Activated CD4-positive, alpha-beta T cell treated with anti-CD3 and anti-CD28 coated beads, Interleukin-2, amount 10 ng/mL, durations not matched to agents 7 days and 5 days (primary cell): Measurements from ENCODE around the gene GPHN. TPM values are rescaled to one million over a fixed set of nuclear protein-coding genes. Genes with fewer than 3 reads are reported as not detected.

Source experiments
- CTCF ChIA-PET: fragments of 350-600 bp; sonication (Branson Sonifier 250); formaldehyde crosslinking; loops from one replicate; lab custom pipeline; 2021; ENCODE audit warnings: antibody characterized with exemption; lab: Charles Lee
- POLR2A ChIA-PET: fragments of 350-600 bp; sonication (Branson Sonifier 250); formaldehyde crosslinking; loops from one replicate; lab custom pipeline; 2021; ENCODE audit warnings: antibody characterized with exemption; lab: Charles Lee
- DNase-seq: peaks from one replicate; pipeline ENCODE4 v3.0.0-alpha.2; 2020
- H3K27ac Mint-ChIP-seq: one replicate; pipeline ENCODE4 v1.8.0; 2021; ENCODE audit warnings: mild to moderate bottlenecking, moderate library complexity, mixed read lengths
- H3K27me3 Mint-ChIP-seq: one replicate; pipeline ENCODE4 v1.8.0; 2021; ENCODE audit warnings: mixed read lengths
- H3K36me3 Mint-ChIP-seq: one replicate; pipeline ENCODE4 v1.8.0; 2021; ENCODE audit warnings: low read depth, mixed read lengths
- H3K4me1 Mint-ChIP-seq: one replicate; pipeline ENCODE4 v1.8.0; 2021; ENCODE audit warnings: mixed read lengths
- H3K4me3 Mint-ChIP-seq: one replicate; pipeline ENCODE4 v1.8.0; 2021; ENCODE audit warnings: mild to moderate bottlenecking, moderate library complexity, mixed read lengths
- H3K9me3 Mint-ChIP-seq: one replicate; pipeline ENCODE4 v1.8.0; 2021; ENCODE audit warnings: mixed read lengths
- total RNA-seq, 2 experiments: library from RNA; stranded (reverse); gene quantifications; one replicate each; pipeline ENCODE4 v1.2.3, GENCODE V29; 2021

Gene GPHN
- 10 to 100 TPM; 20.2 to 21.2 TPM for total RNA-seq

DNA sequence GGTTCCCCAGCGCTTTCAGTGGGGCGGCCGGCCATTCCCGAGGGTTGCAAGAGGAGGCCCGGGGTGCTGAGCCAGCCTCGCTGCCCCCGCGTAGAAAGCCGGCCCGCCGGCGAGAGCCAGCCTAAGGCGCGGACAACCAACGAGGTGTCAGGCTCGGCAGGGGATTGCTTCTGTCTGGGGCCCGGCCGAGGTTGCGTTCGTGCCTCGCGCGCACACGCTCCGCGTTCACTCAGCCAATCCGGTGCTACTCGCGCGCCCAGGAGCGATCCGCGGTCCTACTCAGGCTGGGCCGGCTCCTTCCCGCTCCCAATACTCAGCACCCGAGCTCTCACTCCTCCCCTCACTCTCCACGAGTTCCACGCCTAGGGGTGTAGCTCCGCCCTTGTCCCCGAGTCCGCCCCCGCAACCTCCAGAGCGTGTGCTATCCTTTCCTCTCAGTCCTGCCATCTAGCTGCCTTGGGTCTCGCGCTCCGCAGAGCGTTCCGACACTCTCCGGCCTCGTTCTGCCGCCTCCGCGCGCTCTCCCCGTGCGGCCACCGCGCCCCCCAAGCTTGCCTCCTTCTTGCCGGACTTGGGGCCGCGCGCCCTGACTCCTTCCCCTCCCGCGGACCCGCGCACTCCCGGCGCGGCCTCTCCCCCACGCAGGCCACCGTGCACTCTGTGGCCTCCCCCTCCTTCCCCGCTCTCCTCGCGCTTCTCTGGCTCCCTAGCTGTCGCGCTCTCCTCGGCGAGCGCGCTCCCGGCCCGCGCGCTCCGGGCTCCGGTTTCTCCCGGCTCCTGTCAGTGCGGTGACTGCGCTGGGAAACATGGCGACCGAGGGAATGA lies at the start of gene GPHN:
Gene GPHN (plus strand): TSS at position 426 of the 825 bp plus-strand sequence.
- Mint-ChIP-seq H3K4me3 (peak within 1 kb of the TSS; percentile 81), H3K27me3 (peaks cover 19% of the 10 kb centered on the region), H3K9me3 (no peaks in the 10 kb centered on the region), H3K4me1 (peaks cover 42% of the 10 kb centered on the region), H3K36me3 (peaks cover 4% of the 10 kb centered on the region), H3K27ac (peak within 1 kb of the TSS; percentile 88)
- CTCF ChIA-PET = interaction anchor here (0.8 to 0.9 kb wide), 2 partner anchors 10 to 16 kb away, joined by 4 read pairs; no protein-coding TSS in a partner anchor
- POLR2A ChIA-PET = interaction anchor here (0.5 to 0.6 kb wide), 4 partner anchors 9 to 1029 kb away, joined by 3 to 4 read pairs (median 4); no protein-coding TSS in a partner anchor
- DNase-seq = peak; percentile 93

- Mint-ChIP-seq H3K9me3 (peaks cover 3% of the 10 kb centered on the region), H3K27me3 (no peaks in the 10 kb centered on the region), H3K4me1 (peaks cover 3% of the 10 kb centered on the region), H3K27ac (no peak overlapping the region), H3K36me3 (no peaks in the 10 kb centered on the region), H3K4me3 (no peak overlapping the region)
- DNase-seq = no peak
- ChIA-PET CTCF (no interaction called here), POLR2A (no interaction called here)
Measured at GRCh38 chr14:66459603-66460002, 48.3 kb upstream of the GPHN start.

- H3K27ac Mint-ChIP-seq = no peak overlapping the region
- DNase-seq = no peak
- CTCF ChIA-PET = interaction anchor here (0.9 kb wide), 1 partner anchor 16 kb away, joined by 3 read pairs; no protein-coding TSS in a partner anchor
- H3K27me3 Mint-ChIP-seq = no peaks in the 10 kb centered on the region
- POLR2A ChIA-PET = no interaction called here
- H3K9me3 Mint-ChIP-seq = peaks cover 3% of the 10 kb centered on the region
- H3K36me3 Mint-ChIP-seq = peaks cover 1% of the 10 kb centered on the region
- no peak overlapping the region for H3K4me3 Mint-ChIP-seq
- H3K4me1 Mint-ChIP-seq = peaks cover 3% of the 10 kb centered on the region
Measured at GRCh38 chr14:66464261-66464660, 43.7 kb upstream of the GPHN start.

DNA sequence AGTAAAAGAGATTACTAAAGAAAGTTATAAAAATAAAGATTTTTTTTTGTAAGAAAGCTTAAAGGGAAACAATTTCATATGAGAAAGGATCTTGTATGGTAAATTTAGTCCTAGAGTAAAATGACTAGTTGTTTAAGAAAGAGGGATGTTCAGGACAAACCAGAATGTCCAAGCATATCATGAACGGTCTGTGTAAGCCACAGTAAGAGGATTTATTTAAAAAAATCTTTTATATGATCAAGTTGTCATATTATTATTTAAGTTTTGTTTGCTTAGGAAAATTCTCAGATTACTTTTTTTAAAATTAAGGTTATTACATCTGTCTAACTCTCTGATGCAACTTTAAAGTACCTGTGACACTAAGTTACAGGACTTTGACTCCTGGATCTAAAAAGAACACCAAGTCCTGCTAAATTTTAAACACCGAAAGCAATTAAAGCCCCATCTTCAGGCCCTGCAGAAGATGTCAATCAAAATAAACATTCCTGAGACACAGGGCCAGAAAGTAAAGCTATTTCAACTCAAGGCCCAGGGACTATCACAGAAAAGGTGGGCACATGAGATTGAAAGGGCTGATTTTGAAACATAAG lies 39.1 kb upstream of the GPHN start:
- Mint-ChIP-seq H3K4me1 (no peaks in the 10 kb centered on the region), H3K9me3 (peaks cover 10% of the 10 kb centered on the region), H3K27ac (no peak overlapping the region), H3K27me3 (no peaks in the 10 kb centered on the region), H3K36me3 (peaks cover 1% of the 10 kb centered on the region), H3K4me3 (no peak overlapping the region)
- POLR2A ChIA-PET = no interaction called here
- DNase-seq = no peak
- CTCF ChIA-PET = no interaction called here

DNA sequence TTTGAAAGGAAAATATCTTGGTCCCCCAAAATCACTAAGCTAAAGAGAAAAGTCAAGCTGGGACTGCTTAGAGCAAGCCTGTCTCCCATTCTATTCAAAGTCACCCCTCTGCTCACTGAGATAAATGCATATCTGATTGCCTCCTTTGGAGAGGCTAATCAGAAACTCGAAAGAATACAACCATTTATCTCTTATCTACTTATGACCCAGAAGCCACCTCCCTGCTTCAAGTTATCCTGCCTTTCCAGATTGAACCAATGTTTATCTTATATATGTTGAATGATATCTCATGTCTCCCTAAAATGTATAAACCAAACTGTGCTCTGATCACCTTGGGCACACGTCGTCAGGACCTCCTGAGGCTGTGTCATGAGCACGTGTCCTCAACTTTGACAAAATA lies 36.4 kb upstream of the GPHN start:
- H3K4me3 Mint-ChIP-seq = no peak overlapping the region
- H3K36me3 Mint-ChIP-seq = peaks cover 1% of the 10 kb centered on the region
- H3K27me3 Mint-ChIP-seq = no peaks in the 10 kb centered on the region
- no peaks in the 10 kb centered on the region for H3K4me1 Mint-ChIP-seq
- H3K9me3 Mint-ChIP-seq = peaks cover 10% of the 10 kb centered on the region
- H3K27ac Mint-ChIP-seq = no peak overlapping the region
- POLR2A ChIA-PET = no interaction called here
- CTCF ChIA-PET = interaction anchor here (0.8 kb wide), 1 partner anchor 41 kb away, joined by 3 read pairs; no protein-coding TSS in a partner anchor
- DNase-seq = no peak

GRCh38 chr14:66472251-66472650 lies 35.7 kb upstream of the GPHN start:
- no peak for DNase-seq
- no peaks in the 10 kb centered on the region for H3K27me3 Mint-ChIP-seq
- no peaks in the 10 kb centered on the region for H3K4me1 Mint-ChIP-seq
- H3K4me3 Mint-ChIP-seq = no peak overlapping the region
- peaks cover 1% of the 10 kb centered on the region for H3K36me3 Mint-ChIP-seq
- POLR2A ChIA-PET = no interaction called here
- H3K27ac Mint-ChIP-seq = no peak overlapping the region
- CTCF ChIA-PET = interaction anchor here (0.6 kb wide), 1 partner anchor 531 kb away, joined by 4 read pairs; no protein-coding TSS in a partner anchor
- H3K9me3 Mint-ChIP-seq = peaks cover 10% of the 10 kb centered on the region

GRCh38 chr14:66473223-66473622 lies 34.7 kb upstream of the GPHN start:
- Mint-ChIP-seq H3K4me1 (no peaks in the 10 kb centered on the region), H3K9me3 (peaks cover 7% of the 10 kb centered on the region), H3K27ac (no peak overlapping the region), H3K27me3 (no peaks in the 10 kb centered on the region), H3K4me3 (no peak overlapping the region), H3K36me3 (no peaks in the 10 kb centered on the region)
- no peak for DNase-seq
- ChIA-PET CTCF (no interaction called here), POLR2A (no interaction called here)

DNA sequence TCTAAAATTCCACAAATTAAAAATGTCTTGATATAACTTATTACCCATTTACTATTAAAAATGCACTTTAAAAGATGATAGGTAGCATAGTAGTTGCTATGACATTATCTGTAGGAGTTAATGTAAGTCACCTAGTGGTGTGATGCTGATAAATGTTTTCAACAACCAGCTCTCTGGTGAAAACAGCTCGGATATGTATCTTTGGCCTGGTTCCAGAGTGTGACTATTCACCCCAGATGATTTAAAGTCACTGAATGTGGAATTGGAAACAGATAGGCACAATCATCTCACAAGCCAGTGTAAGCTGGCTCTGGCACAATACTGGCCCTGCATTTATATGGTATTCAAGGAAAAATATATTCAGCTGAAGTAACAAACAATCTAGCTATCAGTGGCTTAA lies 31.0 kb upstream of the GPHN start:
- H3K27ac Mint-ChIP-seq = no peak overlapping the region
- POLR2A ChIA-PET = no interaction called here
- no peaks in the 10 kb centered on the region for H3K9me3 Mint-ChIP-seq
- DNase-seq = no peak
- CTCF ChIA-PET = no interaction called here
- no peak overlapping the region for H3K4me3 Mint-ChIP-seq
- no peaks in the 10 kb centered on the region for H3K36me3 Mint-ChIP-seq
- H3K27me3 Mint-ChIP-seq = no peaks in the 10 kb centered on the region
- no peaks in the 10 kb centered on the region for H3K4me1 Mint-ChIP-seq

GRCh38 chr14:66477567-66477966 lies 30.4 kb upstream of the GPHN start:
- POLR2A ChIA-PET = no interaction called here
- no peak overlapping the region for H3K27ac Mint-ChIP-seq

DNA sequence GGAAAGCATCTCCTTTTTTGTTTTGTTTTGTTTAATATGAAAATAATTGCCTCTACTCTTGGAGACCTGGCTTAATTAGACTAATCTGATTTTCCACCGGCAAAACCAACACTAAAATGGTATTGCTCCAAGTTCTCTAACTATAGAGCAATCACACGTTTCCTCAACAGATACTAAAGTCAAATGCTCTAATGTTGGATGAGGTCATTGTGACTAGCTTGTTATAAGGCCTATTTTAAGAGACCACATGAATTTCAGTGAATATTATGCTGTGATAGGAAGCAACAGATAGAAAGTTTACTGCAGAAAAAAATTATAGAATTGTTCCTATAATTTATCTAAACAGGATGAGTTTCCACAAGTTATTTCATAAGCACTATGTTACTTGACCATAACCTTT lies 25.1 kb upstream of the GPHN start:
- ChIA-PET POLR2A (no interaction called here), CTCF (no interaction called here)
- Mint-ChIP-seq H3K27me3 (no peaks in the 10 kb centered on the region), H3K4me3 (no peak overlapping the region), H3K27ac (no peak overlapping the region), H3K36me3 (no peaks in the 10 kb centered on the region), H3K4me1 (no peaks in the 10 kb centered on the region), H3K9me3 (no peaks in the 10 kb centered on the region)
- DNase-seq = no peak

More at GRCh38 chr14:66477567-66477966, 30.4 kb upstream of the GPHN start:
- CTCF ChIA-PET = no interaction called here
- no peaks in the 10 kb centered on the region for H3K27me3 Mint-ChIP-seq
- H3K9me3 Mint-ChIP-seq = no peaks in the 10 kb centered on the region
- no peaks in the 10 kb centered on the region for H3K36me3 Mint-ChIP-seq
- no peak overlapping the region for H3K4me3 Mint-ChIP-seq
- DNase-seq = no peak
- no peaks in the 10 kb centered on the region for H3K4me1 Mint-ChIP-seq

DNA sequence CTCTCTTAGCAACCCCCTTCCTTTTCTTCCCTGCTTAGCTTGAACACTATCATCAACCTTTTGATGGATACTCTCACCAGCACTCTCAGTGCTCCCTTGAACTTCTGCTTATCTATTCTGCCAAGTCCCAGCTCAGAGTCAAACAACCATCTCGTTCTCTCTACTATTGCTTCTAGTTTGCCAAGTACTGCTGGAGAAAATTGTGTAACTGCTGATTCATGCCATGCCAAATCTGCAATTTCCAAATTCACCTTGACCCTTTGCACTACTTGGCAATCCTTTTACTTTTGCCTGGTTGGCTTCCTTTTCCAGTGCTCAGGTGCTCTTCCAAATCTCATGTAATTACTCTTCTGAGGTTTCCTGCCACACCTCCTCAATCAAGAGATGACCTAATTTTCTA lies 24.6 kb upstream of the GPHN start:
- DNase-seq = no peak
- POLR2A ChIA-PET = no interaction called here
- Mint-ChIP-seq H3K27ac (no peak overlapping the region), H3K4me1 (no peaks in the 10 kb centered on the region), H3K27me3 (no peaks in the 10 kb centered on the region), H3K4me3 (no peak overlapping the region), H3K9me3 (no peaks in the 10 kb centered on the region), H3K36me3 (no peaks in the 10 kb centered on the region)
- CTCF ChIA-PET = no interaction called here

DNA sequence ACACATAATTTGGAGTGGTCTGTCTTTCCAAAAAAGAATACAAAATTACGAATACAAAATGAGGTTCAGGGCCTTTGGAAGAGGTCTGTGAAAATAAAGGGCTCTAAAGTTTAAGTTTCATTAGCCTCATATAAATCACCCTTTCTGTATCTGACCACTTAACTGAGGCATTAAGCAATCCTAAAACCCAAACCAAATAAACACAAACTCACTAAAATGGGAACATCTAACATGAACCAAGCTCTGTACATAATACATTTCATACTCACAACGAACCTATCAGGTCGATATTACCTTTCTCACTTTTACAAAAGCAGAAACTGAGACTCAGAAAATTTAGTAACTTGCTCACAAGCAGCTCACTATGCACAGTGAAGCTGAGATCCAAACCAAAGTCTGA lies 22.9 kb upstream of the GPHN start:
- Mint-ChIP-seq H3K4me1 (no peaks in the 10 kb centered on the region), H3K4me3 (no peak overlapping the region), H3K27ac (no peak overlapping the region), H3K27me3 (no peaks in the 10 kb centered on the region), H3K36me3 (no peaks in the 10 kb centered on the region), H3K9me3 (no peaks in the 10 kb centered on the region)
- POLR2A ChIA-PET = interaction anchor here (0.7 kb wide), 1 partner anchor 23 kb away, joined by 4 read pairs; the partner anchor contains the start of gene GPHN
- no peak for DNase-seq
- CTCF ChIA-PET = no interaction called here

- no peak within 1 kb of the TSS for H3K4me3 Mint-ChIP-seq
- no peak within 1 kb of the TSS for H3K27ac Mint-ChIP-seq
- ChIA-PET POLR2A (no interaction called here), CTCF (interaction anchor here (0.6 kb wide), 1 partner anchor 213 kb away, joined by 3 read pairs; no protein-coding TSS in a partner anchor)
- H3K36me3 Mint-ChIP-seq = no peaks in the 10 kb centered on the region
- H3K9me3 Mint-ChIP-seq = no peaks in the 10 kb centered on the region
- H3K27me3 Mint-ChIP-seq = no peaks in the 10 kb centered on the region
- DNase-seq = no peak
- no peaks in the 10 kb centered on the region for H3K4me1 Mint-ChIP-seq
Measured at GRCh38 chr14:66485910-66486421, 22.0 kb upstream of the GPHN start, which contains the start of gene CCDC196. TSS of gene CCDC196 (plus strand) at chr14:66486371. CDS start at chr14:66486503, 132 bp downstream.
